IMR-90 (cell line): ENCODE data around the gene ADCY2. TPM values are rescaled to one million over a fixed set of nuclear protein-coding genes. Genes with fewer than 3 reads are reported as not detected.

Experiments
- ATAC-seq: fragments of 200-7000 bp; cut with Tn5 transposase; 2 replicates; pipeline ENCODE4 v1.9.1; 2020; ENCODE audit warnings: low read depth, mild to moderate bottlenecking, moderate library complexity
- BruUV-seq: library from RNA; stranded (reverse); fragments of 400-500 nt; replicated peaks from 2 replicates; lab custom pipeline; 2021; lab: Mats Ljungman, UMichigan
- CTCF ChIA-PET: fragments of 300-600 bp; formaldehyde crosslinking; extraction: SDS; loops from one replicate; lab custom pipeline; 2021; ENCODE audit warnings: antibody characterized with exemption; lab: Yijun Ruan, JAX
- POLR2A ChIA-PET: fragments of 300-600 bp; sonication (Branson Sonifier 250); formaldehyde crosslinking; loops from one replicate; lab custom pipeline; 2022; ENCODE audit warnings: antibody characterized with exemption; ENCODE audit not compliant: unreplicated experiment; lab: Charles Lee
- DNase-seq: peaks from one replicate; pipeline ENCODE4 v3.0.0; 2013
- H2AFZ ChIP-seq: replicated peaks from 2 replicates; pipeline ENCODE3; 2013; ENCODE audit warnings: low read length, mild to moderate bottlenecking; ENCODE audit not compliant: poor library complexity
- H2AK5ac ChIP-seq: 2 replicates; pipeline ENCODE4 v1.6.1; 2013; ENCODE audit warnings: low read depth, low read length, inconsistent platforms
- H2AK9ac ChIP-seq: replicated peaks from 2 replicates; pipeline ENCODE3; 2013; ENCODE audit warnings: mild to moderate bottlenecking, low read depth, low read length, moderate library complexity; ENCODE audit not compliant: poor library complexity
- H2BK120ac ChIP-seq: 2 replicates; pipeline ENCODE4 v1.6.1; 2013; ENCODE audit warnings: low read depth, low read length, inconsistent platforms
- H2BK15ac ChIP-seq: 3 replicates; pipeline ENCODE4 v1.6.1; 2013; ENCODE audit warnings: low read depth, low read length, inconsistent platforms
- H2BK20ac ChIP-seq: 2 replicates; pipeline ENCODE4 v1.6.1; 2013; ENCODE audit warnings: low read depth, mild to moderate bottlenecking, inconsistent platforms, low read length, moderate library complexity
- H2BK5ac ChIP-seq: 2 replicates; pipeline ENCODE4 v1.6.1; 2013; ENCODE audit warnings: mild to moderate bottlenecking, low read depth, low read length, inconsistent platforms; ENCODE audit not compliant: poor library complexity, severe bottlenecking
- H3K14ac ChIP-seq: replicated peaks from 2 replicates; pipeline ENCODE4 v1.6.1; 2013; ENCODE audit warnings: low read depth, low read length, inconsistent platforms
- H3K18ac ChIP-seq: 2 replicates; pipeline ENCODE4 v1.6.1; 2013; ENCODE audit warnings: low read depth, low read length, control low read depth
- H3K23ac ChIP-seq: 2 replicates; pipeline ENCODE4 v1.6.1; 2013; ENCODE audit warnings: low read depth, low read length, inconsistent platforms
- H3K27ac ChIP-seq: 2 replicates; pipeline ENCODE4 v1.5.1; 2013; ENCODE audit warnings: mild to moderate bottlenecking, control low read depth, low read length; ENCODE audit not compliant: insufficient read depth
- H3K27me3 ChIP-seq: 2 replicates; pipeline ENCODE4 v1.6.1; 2013; ENCODE audit warnings: low read length; ENCODE audit not compliant: control insufficient read depth, insufficient read depth
- H3K36me3 ChIP-seq: 2 replicates; pipeline ENCODE4 v1.6.1; 2013; ENCODE audit warnings: low read length, mixed read lengths; ENCODE audit not compliant: control insufficient read depth, insufficient read depth
- H3K4ac ChIP-seq: 2 replicates; pipeline ENCODE4 v1.6.1; 2013; ENCODE audit warnings: low read depth, low read length, inconsistent platforms
- H3K4me1 ChIP-seq: 2 replicates; pipeline ENCODE4 v1.6.1; 2013; ENCODE audit warnings: low read length, mixed read lengths; ENCODE audit not compliant: control insufficient read depth, insufficient read depth
- H3K4me2 ChIP-seq: 2 replicates; pipeline ENCODE4 v1.6.1; 2013; ENCODE audit warnings: low read depth, mild to moderate bottlenecking, control low read depth, low read length, moderate library complexity
- H3K4me3 ChIP-seq: 2 replicates; pipeline ENCODE4 v1.5.1; 2013; ENCODE audit warnings: low read depth, mild to moderate bottlenecking, control low read depth, low read length, moderate library complexity; ENCODE audit not compliant: insufficient read depth
- H3K56ac ChIP-seq: 2 replicates; pipeline ENCODE4 v1.6.1; 2013; ENCODE audit warnings: low read length, inconsistent platforms; ENCODE audit not compliant: insufficient read depth; ENCODE audit errors: extremely low read depth
- H3K79me1 ChIP-seq, 2 experiments: 2 replicates each; pipeline ENCODE4 v1.6.1; 2013; ENCODE audit warnings: low read length in 2 of 2, inconsistent platforms in 1 of 2, low read depth in 1 of 2
- H3K9ac ChIP-seq: 2 replicates; pipeline ENCODE4 v1.6.1; 2013; ENCODE audit warnings: low read depth, low read length, control low read depth
- H3K9me1 ChIP-seq: 2 replicates; pipeline ENCODE4 v1.6.1; 2013; ENCODE audit warnings: low read length, inconsistent platforms; ENCODE audit not compliant: insufficient read depth
- H3K9me3 ChIP-seq: 2 replicates; pipeline ENCODE4 v1.6.1; 2013; ENCODE audit warnings: low read length; ENCODE audit not compliant: control insufficient read depth, insufficient read depth
- H4K20me1 ChIP-seq: 2 replicates; pipeline ENCODE4 v1.6.1; 2013; ENCODE audit warnings: low read length, inconsistent platforms; ENCODE audit not compliant: insufficient read depth
- H4K5ac ChIP-seq: 2 replicates; pipeline ENCODE4 v1.6.1; 2013; ENCODE audit warnings: mild to moderate bottlenecking, low read depth, low read length, control low read depth
- H4K8ac ChIP-seq, 2 experiments: 2 replicates each; pipeline ENCODE4 v1.6.1; 2013; ENCODE audit warnings: low read depth in 2 of 2, low read length in 2 of 2, control low read depth in 1 of 2, inconsistent platforms in 1 of 2
- H4K91ac ChIP-seq: 2 replicates; pipeline ENCODE4 v1.6.1; 2013; ENCODE audit warnings: low read depth, low read length, inconsistent platforms; ENCODE audit not compliant: insufficient read depth
- BHLHE40 ChIP-seq: fragments of 150-350 bp; IDR thresholded peaks from 2 replicates; pipeline ENCODE4 v1.6.1; 2016; ENCODE audit warnings: mild to moderate bottlenecking, low read depth, low read length
- CEBPB ChIP-seq: IDR thresholded peaks from 2 replicates; pipeline ENCODE4 v1.6.1; 2012; ENCODE audit warnings: low read depth, low read length, improper control_type of control experiment
- CHD1 ChIP-seq: IDR thresholded peaks from 2 replicates; pipeline ENCODE4 v1.6.1; 2012; ENCODE audit warnings: low read depth, low read length, improper control_type of control experiment
- FOS ChIP-seq: fragments of 150-350 bp; IDR thresholded peaks from 2 replicates; pipeline ENCODE4 v1.6.1; 2016; ENCODE audit warnings: low read depth, low read length
- MAFK ChIP-seq: IDR thresholded peaks from 2 replicates; pipeline ENCODE4 v1.6.1; 2012; ENCODE audit warnings: low read depth, low read length, improper control_type of control experiment
- MAZ ChIP-seq: IDR thresholded peaks from 2 replicates; pipeline ENCODE4 v1.6.1; 2012; ENCODE audit warnings: low read depth, mild to moderate bottlenecking, low read length, improper control_type of control experiment, moderate library complexity, borderline replicate concordance
- MXI1 ChIP-seq: IDR thresholded peaks from 2 replicates; pipeline ENCODE4 v1.6.1; 2012; ENCODE audit warnings: low read depth, mild to moderate bottlenecking, low read length, moderate library complexity, borderline replicate concordance
- NFE2L2 ChIP-seq: fragments of 150-350 bp; IDR thresholded peaks from 2 replicates; pipeline ENCODE4 v1.6.1; 2016; ENCODE audit warnings: low read depth, mild to moderate bottlenecking, low read length
- POLR2A ChIP-seq: IDR thresholded peaks from 2 replicates; pipeline ENCODE4 v1.6.1; 2012; ENCODE audit warnings: mild to moderate bottlenecking, low read depth, low read length
- RAD21 ChIP-seq: IDR thresholded peaks from 2 replicates; pipeline ENCODE4 v1.6.1; 2012; ENCODE audit warnings: low read length, improper control_type of control experiment
- RCOR1 ChIP-seq: IDR thresholded peaks from 2 replicates; pipeline ENCODE4 v1.6.1; 2012; ENCODE audit warnings: mild to moderate bottlenecking, low read length, improper control_type of control experiment; ENCODE audit not compliant: insufficient replicate concordance
- RFX5 ChIP-seq: IDR thresholded peaks from 2 replicates; pipeline ENCODE4 v1.8.0; 2012; ENCODE audit warnings: low read depth, mild to moderate bottlenecking, low read length, moderate library complexity
- SMC3 ChIP-seq: fragments of 150-350 bp; IDR thresholded peaks from 2 replicates; pipeline ENCODE4 v1.6.1; 2016; ENCODE audit warnings: low read depth, mild to moderate bottlenecking, antibody characterized with exemption, low read length, moderate library complexity
- WGBS, 2 experiments: methylation state at CpG; one replicate each; pipeline versions ENCODE4 v1.1.5 to v1.1.7; 2013; ENCODE audit warnings: missing lambda C conversion rate in 2 of 2; ENCODE audit not compliant: insufficient read length in 1 of 2; ENCODE audit errors: extremely low coverage in 2 of 2; 5-methylcytosine and 5-hydroxymethylcytosine counted together
- dilution Hi-C: fragments of 300-500 bp; cut with HindIII; formaldehyde crosslinking; loops from one replicate; pipeline ENCODE4 v1.14.3; 2018; ENCODE audit warnings: low sequenced_read_pairs; ENCODE audit not compliant: unreplicated experiment
- in situ Hi-C: fragments of 300-500 bp; cut with MboI; formaldehyde crosslinking; loops from 3 replicates; pipeline ENCODE4 v1.14.3; 2019; ENCODE audit warnings: low sequenced_read_pairs, inconsistent platforms, mixed read lengths
- intact Hi-C: fragments of 100-400 bp; cut with micrococcal nuclease; formaldehyde crosslinking; loops from 2 replicates; pipeline ENCODE4 v1.10.0; 2022
- polyA plus RNA-seq, 3 experiments: library from polyadenylated mRNA; depleted of rRNA; stranded (reverse); fragments of >200 nt; gene quantifications; 2 replicates each; pipeline ENCODE4 v1.2.3, GENCODE V29; 2012; ENCODE audit warnings: low replicate concordance in 1 of 3
- total RNA-seq: library from RNA; depleted of rRNA; stranded (reverse); fragments of >200 nt; gene quantifications from 2 replicates; pipeline ENCODE4 v1.2.3, GENCODE V29; 2012
- TF ChIP-seq, protein P1 (sequence below): fragments of 150-350 bp; IDR thresholded peaks from 2 replicates; pipeline ENCODE4 v1.6.1; 2016; ENCODE audit warnings: low read depth, mild to moderate bottlenecking, low read length, moderate library complexity, borderline replicate concordance
- TF ChIP-seq, protein P2 (sequence below): fragments of 150-350 bp; IDR thresholded peaks from 2 replicates; pipeline ENCODE4 v1.6.1; 2017; ENCODE audit warnings: mild to moderate bottlenecking, antibody characterized with exemption, low read length, low read depth
- TF ChIP-seq, protein P3 (sequence below): conservative IDR thresholded peaks from 2 replicates; pipeline ENCODE4 v1.5.1; 2012; ENCODE audit warnings: mild to moderate bottlenecking, low read depth, low read length, improper control_type of control experiment

ADCY2 gene
- total and polyA plus RNA-seq, 2 of the 4 experiments (the other 2 are of a cell fraction), result not detected

DNA sequence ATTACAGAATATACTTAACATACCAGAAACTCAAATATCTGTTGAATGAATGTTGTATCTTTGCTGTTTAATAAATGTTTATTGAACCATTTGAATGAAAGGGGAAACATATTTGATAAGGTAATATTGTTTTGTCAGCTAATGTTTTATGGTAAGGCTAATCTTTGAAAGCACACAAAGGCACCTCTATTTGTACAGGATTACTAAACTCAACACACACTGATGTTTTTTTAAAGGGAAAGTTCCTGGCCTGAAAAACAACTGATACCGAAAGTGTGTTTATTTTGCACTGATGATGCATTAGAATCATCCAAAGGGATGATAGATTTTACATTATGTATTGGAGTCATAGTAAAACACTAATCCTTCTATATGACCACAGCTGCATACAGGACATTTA is 82.5 kb downstream of the ADCY2 start:
- in situ Hi-C loops, result no loop called here

More for the DNA sequence above, 82.5 kb downstream of the ADCY2 start:
- no peak overlapping the region for H2BK5ac ChIP-seq
- dilution Hi-C loops, result no loop called here
- H3K56ac ChIP-seq, result no peak overlapping the region
- no peak overlapping the region for H4K5ac ChIP-seq
- H3K36me3 ChIP-seq, result no peaks in the 10 kb centered on the region
- no peaks in the 10 kb centered on the region for H4K20me1 ChIP-seq
- H3K9me1 ChIP-seq, result no peaks in the 10 kb centered on the region
- H3K27ac ChIP-seq, result no peak overlapping the region
- no peak overlapping the region for H3K14ac ChIP-seq
- no peak overlapping the region for H2AFZ ChIP-seq
- no peak overlapping the region for H3K9ac ChIP-seq
- ATAC-seq (no peak), DNase-seq (no peak)
- H4K91ac ChIP-seq, result no peak overlapping the region
- no CpG with 5 or more reads among the region's 1 CpG for WGBS, 2 experiments
- no peak overlapping the region for H4K8ac ChIP-seq
- peaks cover 8% of the 10 kb centered on the region for H3K9me3 ChIP-seq
- H3K4ac ChIP-seq, result no peak overlapping the region
- no peak overlapping the region for H2AK9ac ChIP-seq
- TF ChIP-seq MAFK (no peak), MXI1 (no peak), CHD1 (no peak), FOS (no peak), RAD21 (no peak), POLR2A (no peak), NFE2L2 (no peak), RFX5 (no peak), RCOR1 (no peak), BHLHE40 (no peak), SMC3 (no peak), MAZ (no peak), CEBPB (no peak)
- TF ChIP-seq, protein P1, sequence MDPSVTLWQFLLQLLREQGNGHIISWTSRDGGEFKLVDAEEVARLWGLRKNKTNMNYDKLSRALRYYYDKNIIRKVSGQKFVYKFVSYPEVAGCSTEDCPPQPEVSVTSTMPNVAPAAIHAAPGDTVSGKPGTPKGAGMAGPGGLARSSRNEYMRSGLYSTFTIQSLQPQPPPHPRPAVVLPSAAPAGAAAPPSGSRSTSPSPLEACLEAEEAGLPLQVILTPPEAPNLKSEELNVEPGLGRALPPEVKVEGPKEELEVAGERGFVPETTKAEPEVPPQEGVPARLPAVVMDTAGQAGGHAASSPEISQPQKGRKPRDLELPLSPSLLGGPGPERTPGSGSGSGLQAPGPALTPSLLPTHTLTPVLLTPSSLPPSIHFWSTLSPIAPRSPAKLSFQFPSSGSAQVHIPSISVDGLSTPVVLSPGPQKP, result no peak
- TF ChIP-seq, protein P2, sequence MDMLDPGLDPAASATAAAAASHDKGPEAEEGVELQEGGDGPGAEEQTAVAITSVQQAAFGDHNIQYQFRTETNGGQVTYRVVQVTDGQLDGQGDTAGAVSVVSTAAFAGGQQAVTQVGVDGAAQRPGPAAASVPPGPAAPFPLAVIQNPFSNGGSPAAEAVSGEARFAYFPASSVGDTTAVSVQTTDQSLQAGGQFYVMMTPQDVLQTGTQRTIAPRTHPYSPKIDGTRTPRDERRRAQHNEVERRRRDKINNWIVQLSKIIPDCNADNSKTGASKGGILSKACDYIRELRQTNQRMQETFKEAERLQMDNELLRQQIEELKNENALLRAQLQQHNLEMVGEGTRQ, result no peak
- TF ChIP-seq, protein P3, sequence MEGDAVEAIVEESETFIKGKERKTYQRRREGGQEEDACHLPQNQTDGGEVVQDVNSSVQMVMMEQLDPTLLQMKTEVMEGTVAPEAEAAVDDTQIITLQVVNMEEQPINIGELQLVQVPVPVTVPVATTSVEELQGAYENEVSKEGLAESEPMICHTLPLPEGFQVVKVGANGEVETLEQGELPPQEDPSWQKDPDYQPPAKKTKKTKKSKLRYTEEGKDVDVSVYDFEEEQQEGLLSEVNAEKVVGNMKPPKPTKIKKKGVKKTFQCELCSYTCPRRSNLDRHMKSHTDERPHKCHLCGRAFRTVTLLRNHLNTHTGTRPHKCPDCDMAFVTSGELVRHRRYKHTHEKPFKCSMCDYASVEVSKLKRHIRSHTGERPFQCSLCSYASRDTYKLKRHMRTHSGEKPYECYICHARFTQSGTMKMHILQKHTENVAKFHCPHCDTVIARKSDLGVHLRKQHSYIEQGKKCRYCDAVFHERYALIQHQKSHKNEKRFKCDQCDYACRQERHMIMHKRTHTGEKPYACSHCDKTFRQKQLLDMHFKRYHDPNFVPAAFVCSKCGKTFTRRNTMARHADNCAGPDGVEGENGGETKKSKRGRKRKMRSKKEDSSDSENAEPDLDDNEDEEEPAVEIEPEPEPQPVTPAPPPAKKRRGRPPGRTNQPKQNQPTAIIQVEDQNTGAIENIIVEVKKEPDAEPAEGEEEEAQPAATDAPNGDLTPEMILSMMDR, result no peak
- ChIA-PET POLR2A (no interaction called here), CTCF (no interaction called here)
- no peaks in the 10 kb centered on the region for H3K4me1 ChIP-seq
- no peak overlapping the region for H2AK5ac ChIP-seq
- no peak overlapping the region for H2BK120ac ChIP-seq
- H2BK15ac ChIP-seq, result no peak overlapping the region
- H3K79me1 ChIP-seq, result no peaks in the 10 kb centered on the region
- no peaks in the 10 kb centered on the region for H3K27me3 ChIP-seq
- H2BK20ac ChIP-seq, result no peak overlapping the region
- no peak overlapping the region for H3K4me3 ChIP-seq
- no TSS peak for BruUV-seq
- no peak overlapping the region for H3K23ac ChIP-seq
- no peak overlapping the region for H3K4me2 ChIP-seq
- intact Hi-C loops, result no loop called here
- no peak overlapping the region for H3K18ac ChIP-seq
